Omental fat pad (tissue), 4 donors: ENCODE data around the gene AGBL1. TPM values are rescaled to one million over a fixed set of nuclear protein-coding genes. Genes with fewer than 3 reads are reported as not detected.

Source experiments
- ATAC-seq: fragments of 150-250 bp; one replicate; pipeline ENCODE4 v1.9.1; 2016; ENCODE audit warnings: mild to moderate bottlenecking, moderate library complexity; ENCODE audit not compliant: low FRiP score
- DNase-seq: peaks from one replicate; pipeline ENCODE4 v3.0.0-alpha.2; 2019; ENCODE audit warnings: low spot score
- total RNA-seq, 4 donors: library from RNA; depleted of rRNA; stranded (reverse); fragments of >200 nt; gene quantifications; one replicate each; pipeline ENCODE4 v1.1.0, GENCODE V29; 2016
- TF ChIP-seq, protein P1 (sequence below), 3 donors: fragments of 450-650 bp; IDR thresholded peaks; one replicate each; pipeline ENCODE4 v1.5.1; 2016 to 2017; ENCODE audit warnings: antibody characterized with exemption in 3 of 3, mild to moderate bottlenecking in 3 of 3, moderate library complexity in 2 of 3

AGBL1 gene
- total RNA-seq, 4 donors from 2014 or later, result not detected

DNA sequence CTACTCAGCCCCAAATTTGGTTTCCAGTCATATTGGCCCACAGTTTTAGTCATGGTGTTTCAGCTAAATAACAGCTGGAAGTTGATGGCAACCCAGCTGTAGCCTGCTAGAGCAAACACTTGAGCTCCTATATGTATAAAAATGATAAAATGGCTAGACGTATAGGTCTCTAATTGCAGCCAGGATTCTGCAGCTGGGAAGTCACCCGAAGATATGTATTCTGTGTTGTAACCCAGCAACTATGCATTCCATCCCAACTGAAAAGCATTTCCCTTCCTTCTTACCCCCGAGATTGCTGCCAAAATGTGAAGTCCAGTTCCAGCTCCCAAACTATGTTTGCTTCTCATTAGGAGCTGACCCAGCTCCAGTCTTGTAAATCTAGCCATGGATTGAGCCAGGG, 408.4 kb downstream of the AGBL1 start:
- DNase-seq (no peak), ATAC-seq (no peak)
- TF ChIP-seq, protein P1, sequence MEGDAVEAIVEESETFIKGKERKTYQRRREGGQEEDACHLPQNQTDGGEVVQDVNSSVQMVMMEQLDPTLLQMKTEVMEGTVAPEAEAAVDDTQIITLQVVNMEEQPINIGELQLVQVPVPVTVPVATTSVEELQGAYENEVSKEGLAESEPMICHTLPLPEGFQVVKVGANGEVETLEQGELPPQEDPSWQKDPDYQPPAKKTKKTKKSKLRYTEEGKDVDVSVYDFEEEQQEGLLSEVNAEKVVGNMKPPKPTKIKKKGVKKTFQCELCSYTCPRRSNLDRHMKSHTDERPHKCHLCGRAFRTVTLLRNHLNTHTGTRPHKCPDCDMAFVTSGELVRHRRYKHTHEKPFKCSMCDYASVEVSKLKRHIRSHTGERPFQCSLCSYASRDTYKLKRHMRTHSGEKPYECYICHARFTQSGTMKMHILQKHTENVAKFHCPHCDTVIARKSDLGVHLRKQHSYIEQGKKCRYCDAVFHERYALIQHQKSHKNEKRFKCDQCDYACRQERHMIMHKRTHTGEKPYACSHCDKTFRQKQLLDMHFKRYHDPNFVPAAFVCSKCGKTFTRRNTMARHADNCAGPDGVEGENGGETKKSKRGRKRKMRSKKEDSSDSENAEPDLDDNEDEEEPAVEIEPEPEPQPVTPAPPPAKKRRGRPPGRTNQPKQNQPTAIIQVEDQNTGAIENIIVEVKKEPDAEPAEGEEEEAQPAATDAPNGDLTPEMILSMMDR (IDR thresholded peaks at IDR 0.05), result no peak

DNA sequence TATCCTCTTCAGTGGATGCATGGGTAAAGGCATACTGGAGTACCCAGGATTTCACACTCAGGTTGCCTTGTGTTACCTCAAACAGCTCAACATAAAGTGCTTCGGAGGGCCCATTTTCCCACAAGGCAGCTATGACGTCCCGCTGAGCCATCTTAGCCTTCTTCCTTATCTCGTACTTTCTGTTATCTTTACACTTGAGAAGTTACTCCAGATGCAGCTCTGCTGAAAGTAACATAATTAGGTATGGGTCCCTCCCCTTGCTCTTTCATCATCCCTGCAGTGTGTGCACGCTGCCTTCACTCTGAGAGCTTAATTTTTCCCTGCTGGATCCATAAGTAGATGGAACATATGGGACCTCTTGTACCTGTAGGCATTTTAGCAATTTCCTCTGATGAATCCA, 410.3 kb downstream of the AGBL1 start:
- peak; percentile 28 for ATAC-seq
- no peak for DNase-seq
- TF ChIP-seq, protein P1 (IDR thresholded peaks at IDR 0.05), result no peak

DNA sequence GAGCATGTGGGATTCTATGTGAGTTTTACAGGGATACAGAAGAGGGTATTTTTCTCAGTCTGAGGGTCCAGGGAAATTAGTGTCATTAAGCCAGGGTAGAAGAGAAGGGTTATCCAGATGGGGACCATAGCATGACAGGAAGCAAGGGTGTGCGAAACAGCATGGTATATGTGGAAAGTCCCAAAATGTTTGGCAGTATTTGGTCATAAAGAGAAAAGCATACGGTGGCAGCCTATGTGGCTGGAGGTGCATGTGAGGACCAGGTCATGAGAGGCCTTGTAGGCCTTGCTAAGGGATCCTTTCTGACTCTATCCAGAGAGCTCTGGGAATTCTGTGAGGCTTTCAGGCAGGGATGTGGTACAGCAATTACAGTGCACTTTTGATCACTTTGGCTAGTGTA, 411.4 kb downstream of the AGBL1 start:
- DNase-seq (no peak), ATAC-seq (no peak)
- TF ChIP-seq, protein P1 (IDR thresholded peaks at IDR 0.05), result no peak

DNA sequence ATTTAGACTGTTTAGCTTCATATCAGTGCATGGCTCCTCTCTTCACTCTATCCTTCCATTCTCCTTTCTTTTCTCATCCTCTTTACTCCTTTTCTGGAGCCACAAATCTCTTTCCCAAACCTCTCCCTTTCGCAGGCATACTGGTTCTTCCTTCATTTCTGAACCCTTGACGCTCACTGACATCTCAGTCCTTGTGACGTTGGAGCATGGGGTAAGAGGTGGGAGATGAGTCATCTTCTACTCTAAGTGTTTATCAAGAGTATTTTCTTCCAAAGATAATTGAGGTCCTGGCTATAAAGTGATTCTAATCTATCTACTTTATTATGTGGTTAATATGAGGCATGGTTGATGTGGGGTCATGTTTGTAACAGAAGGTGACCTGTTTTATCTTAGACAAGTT, 414.2 kb downstream of the AGBL1 start:
- DNase-seq (no peak), ATAC-seq (no peak)
- TF ChIP-seq, protein P1 (IDR thresholded peaks at IDR 0.05), result no peak

DNA sequence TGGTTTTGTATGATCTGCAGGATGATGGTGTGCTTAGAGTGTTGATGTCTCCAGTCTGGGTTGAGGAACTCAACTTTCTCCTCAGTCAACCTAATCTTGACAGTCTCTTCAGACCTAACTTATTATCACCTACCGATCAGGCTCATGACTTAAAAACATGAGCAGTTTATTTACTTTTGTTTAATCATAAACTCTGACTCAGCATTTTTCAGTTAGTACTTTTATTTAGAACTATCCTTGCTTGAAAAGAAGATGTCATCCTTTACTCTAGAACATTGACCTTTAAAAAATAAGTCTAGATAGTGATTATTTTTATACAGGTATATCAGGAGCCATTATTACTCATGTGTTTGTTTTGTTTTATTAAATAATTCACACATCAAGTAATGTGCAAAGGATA, 414.8 kb downstream of the AGBL1 start:
- TF ChIP-seq, protein P1 (IDR thresholded peaks at IDR 0.05), result no peak
- DNase-seq, result no peak
- no peak for ATAC-seq

DNA sequence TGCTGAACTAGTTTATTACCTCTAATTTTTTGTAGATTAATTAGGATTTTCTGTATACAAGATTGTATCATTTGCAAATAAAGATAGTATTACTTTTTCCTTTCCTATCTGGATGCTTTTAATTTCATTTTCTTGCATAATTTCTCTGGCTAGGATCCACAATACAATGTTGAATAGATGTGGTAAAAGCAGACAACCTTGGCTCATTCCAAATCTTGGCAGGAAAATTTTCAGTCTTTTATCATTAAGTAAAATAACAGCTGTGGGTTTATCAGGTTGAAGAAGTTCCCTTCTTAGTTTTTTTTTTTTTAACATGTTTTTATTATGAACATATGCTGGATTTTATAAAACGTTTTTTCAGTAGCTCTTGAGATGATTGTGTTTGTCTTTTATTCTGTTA, 422.6 kb downstream of the AGBL1 start:
- DNase-seq, result no peak
- no peak for ATAC-seq
- TF ChIP-seq, protein P1 (IDR thresholded peaks at IDR 0.05), result no peak

DNA sequence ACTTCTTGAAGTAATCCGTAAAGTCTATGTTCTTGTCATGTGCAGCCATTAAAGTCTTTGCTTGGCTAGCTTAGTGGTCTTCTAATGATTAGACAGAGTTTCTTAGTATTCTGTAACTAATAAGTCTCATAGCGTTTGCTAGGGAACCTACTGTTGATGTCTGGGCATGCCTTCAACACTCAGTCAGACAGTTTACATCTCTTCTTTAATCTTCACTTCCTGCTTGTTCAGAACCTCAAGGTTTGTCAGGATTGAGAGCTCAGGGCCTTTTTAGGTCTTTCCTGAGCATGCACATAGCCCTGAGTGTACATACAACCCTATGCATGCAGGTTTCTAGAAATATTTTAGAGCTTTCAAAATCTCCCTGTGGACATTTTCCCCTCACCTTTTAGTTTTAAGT, 426.3 kb downstream of the AGBL1 start:
- no peak for DNase-seq
- TF ChIP-seq, protein P1 (IDR thresholded peaks at IDR 0.05), result no peak
- no peak for ATAC-seq
